SK-N-MC (cell line): Measurements from ENCODE around the gene SLC16A4.
A peak's percentile ranks its signal among the peaks of the same experiment; 100 is the strongest.
"Not testable (repeated sequence)": the region's sequence is repeated elsewhere in the genome, so short reads cannot be mapped to it uniquely, and the experiment has no call there.

ENCODE experiments used
- DNase-seq: peaks from one replicate; pipeline ENCODE4 v3.0.0-alpha.2; 2011; ENCODE audit warnings: low read depth, low spot score
- H3K27ac ChIP-seq: fragments of 200-600 bp; sonication (generic); 2 replicates; pipeline ENCODE4 v1.5.1; 2016; ENCODE audit warnings: mixed run types
- H3K36me3 ChIP-seq: fragments of 200-600 bp; sonication (generic); 2 replicates; pipeline ENCODE4 v1.6.1; 2017; ENCODE audit warnings: antibody characterized with exemption, low read length, mixed read lengths; ENCODE audit not compliant: insufficient read depth
- H3K4me3 ChIP-seq: fragments of 200-600 bp; sonication (generic); 2 replicates; pipeline ENCODE4 v1.5.1; 2016
- H3K9ac ChIP-seq: fragments of 200-600 bp; sonication (generic); 2 replicates; pipeline ENCODE4 v1.8.0; 2017; ENCODE audit warnings: mixed run types, mixed read lengths; ENCODE audit not compliant: insufficient read length
- H3K9me3 ChIP-seq: fragments of 200-600 bp; sonication (generic); 2 replicates; pipeline ENCODE4 v1.6.1; 2017; ENCODE audit warnings: low read depth, mild to moderate bottlenecking, antibody characterized with exemption, low read length, moderate library complexity, mixed read lengths
- EZH2 ChIP-seq: fragments of 200-600 bp; sonication (generic); IDR thresholded peaks from one replicate; pipeline ENCODE4 v1.6.1; 2017; ENCODE audit warnings: antibody characterized with exemption
- FOXP2 ChIP-seq: optimal IDR thresholded peaks from 2 replicates; pipeline ENCODE3; 2011; ENCODE audit warnings: mild to moderate bottlenecking, moderate library complexity; ENCODE audit not compliant: insufficient read depth; ENCODE audit errors: extremely low read length, control extremely low read depth
- POLR2AphosphoS5 ChIP-seq: IDR thresholded peaks from 2 replicates; pipeline ENCODE4 v1.6.1; 2012; ENCODE audit warnings: mild to moderate bottlenecking, low read depth, low read length, borderline replicate concordance

The SLC16A4 gene

DNA sequence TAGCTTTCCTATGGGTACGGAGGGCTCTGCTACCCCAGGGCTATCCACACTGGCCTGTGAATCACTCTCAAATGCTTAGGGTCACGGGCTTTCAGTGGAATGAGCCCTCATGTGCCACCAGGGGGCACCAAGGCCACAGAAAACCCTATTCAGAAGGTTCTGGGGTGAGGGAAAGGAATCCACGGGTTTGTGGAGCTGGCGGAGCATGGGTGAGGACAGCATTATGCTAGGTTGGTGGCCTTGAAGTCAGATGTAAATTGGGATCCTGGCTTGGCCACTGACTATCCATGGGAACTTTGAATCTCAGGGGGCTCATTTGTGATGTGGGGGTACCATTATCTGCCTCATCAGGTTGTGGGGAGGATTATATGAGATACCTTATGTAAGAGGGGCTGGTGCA is 21.8 kb upstream of the SLC16A4 start:
- H3K9me3 ChIP-seq: no peaks in the 10 kb centered on the region
- H3K9ac ChIP-seq: no peak overlapping the region
- no peaks in the 10 kb centered on the region for H3K36me3 ChIP-seq
- no peak overlapping the region for H3K27ac ChIP-seq
- TF ChIP-seq FOXP2 (no peak), POLR2AphosphoS5 (no peak), EZH2 (no peak)
- no peak overlapping the region for H3K4me3 ChIP-seq
- no peak for DNase-seq

DNA sequence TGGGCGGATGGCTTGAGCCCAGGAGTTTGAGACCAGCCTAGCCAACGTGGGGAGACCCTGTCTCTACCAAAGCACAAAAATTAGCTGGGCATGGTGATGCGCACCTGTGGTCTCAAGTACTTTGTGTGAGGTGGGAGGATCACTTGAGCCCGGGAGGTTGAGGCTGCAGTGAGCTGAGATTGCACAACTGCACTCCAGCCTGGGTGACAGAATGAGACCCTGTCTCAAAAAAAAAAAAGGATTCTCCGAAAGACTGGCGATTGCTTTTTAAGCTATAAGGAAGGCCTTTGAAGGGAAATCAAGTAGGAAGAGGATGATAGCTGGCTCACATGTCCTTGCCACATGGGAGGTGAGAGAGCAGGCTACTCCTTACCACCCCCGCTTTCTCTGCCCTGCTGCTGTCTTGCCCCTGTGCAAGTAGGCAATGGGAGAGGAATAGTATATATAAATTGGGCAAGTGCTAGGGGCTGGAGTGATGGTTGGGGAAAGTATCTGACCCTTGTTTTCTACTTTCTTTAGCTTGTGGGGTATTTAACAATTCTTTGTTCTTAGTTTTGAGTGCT is 20.4 kb upstream of the SLC16A4 start:
- no peak overlapping the region for H3K4me3 ChIP-seq
- DNase-seq: no peak
- no peaks in the 10 kb centered on the region for H3K9me3 ChIP-seq
- TF ChIP-seq FOXP2: no peak
- TF ChIP-seq EZH2: no peak
- no peak for TF ChIP-seq POLR2AphosphoS5
- no peak overlapping the region for H3K9ac ChIP-seq
- H3K27ac ChIP-seq: no peak overlapping the region
- no peaks in the 10 kb centered on the region for H3K36me3 ChIP-seq

DNA sequence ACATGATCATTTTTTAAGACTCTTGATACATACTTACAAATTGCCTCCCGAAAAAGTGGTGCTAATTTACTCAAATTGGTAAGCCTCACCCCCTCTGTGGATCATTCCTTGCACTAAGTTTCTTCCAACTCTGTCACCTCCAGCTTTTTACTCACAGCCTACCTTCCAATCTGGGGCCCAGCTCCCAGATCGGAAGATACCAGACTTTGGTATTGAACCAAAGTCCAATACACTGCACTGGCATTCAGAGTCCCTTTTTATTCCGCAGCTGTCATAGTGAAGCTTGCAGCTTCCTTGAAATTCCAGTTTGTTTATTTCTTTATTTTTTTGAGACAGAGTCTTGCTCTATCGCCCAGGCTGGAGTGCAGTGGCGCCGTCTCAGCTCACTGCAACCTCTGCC is 18.5 kb upstream of the SLC16A4 start:
- Histone ChIP-seq H3K36me3 (peaks cover 10% of the 10 kb centered on the region), H3K4me3 (no peak overlapping the region), H3K9ac (no peak overlapping the region), H3K9me3 (no peaks in the 10 kb centered on the region), H3K27ac (no peak overlapping the region)
- DNase-seq: no peak
- TF ChIP-seq POLR2AphosphoS5 (no peak), EZH2 (no peak)

DNA sequence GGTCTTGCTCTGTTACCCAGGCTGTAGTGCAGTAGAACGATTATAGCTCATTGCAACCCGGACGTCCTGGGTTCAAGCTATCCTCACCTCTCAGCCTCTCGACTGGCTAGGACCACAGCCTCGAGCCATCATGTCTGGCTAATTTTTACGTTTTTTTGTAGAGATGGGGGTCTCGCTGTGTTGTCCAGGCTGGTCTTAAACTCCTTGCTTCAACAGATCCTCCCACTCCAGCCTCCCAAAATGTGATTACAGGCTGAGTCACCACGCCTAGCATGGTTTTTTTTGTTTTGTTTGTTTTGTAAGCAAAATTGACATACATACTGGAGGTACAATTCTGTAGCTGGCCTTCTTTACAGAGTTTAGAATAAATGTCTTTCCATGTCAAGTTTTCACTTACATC is 17.7 kb upstream of the SLC16A4 start:
- no peak overlapping the region for H3K27ac ChIP-seq
- H3K9ac ChIP-seq: no peak overlapping the region
- peaks cover 18% of the 10 kb centered on the region for H3K36me3 ChIP-seq
- no peak for DNase-seq
- TF ChIP-seq EZH2 (no peak), FOXP2 (no peak), POLR2AphosphoS5 (no peak)
- peak overlapping the region; percentile 89 for H3K4me3 ChIP-seq
- no peaks in the 10 kb centered on the region for H3K9me3 ChIP-seq

DNA sequence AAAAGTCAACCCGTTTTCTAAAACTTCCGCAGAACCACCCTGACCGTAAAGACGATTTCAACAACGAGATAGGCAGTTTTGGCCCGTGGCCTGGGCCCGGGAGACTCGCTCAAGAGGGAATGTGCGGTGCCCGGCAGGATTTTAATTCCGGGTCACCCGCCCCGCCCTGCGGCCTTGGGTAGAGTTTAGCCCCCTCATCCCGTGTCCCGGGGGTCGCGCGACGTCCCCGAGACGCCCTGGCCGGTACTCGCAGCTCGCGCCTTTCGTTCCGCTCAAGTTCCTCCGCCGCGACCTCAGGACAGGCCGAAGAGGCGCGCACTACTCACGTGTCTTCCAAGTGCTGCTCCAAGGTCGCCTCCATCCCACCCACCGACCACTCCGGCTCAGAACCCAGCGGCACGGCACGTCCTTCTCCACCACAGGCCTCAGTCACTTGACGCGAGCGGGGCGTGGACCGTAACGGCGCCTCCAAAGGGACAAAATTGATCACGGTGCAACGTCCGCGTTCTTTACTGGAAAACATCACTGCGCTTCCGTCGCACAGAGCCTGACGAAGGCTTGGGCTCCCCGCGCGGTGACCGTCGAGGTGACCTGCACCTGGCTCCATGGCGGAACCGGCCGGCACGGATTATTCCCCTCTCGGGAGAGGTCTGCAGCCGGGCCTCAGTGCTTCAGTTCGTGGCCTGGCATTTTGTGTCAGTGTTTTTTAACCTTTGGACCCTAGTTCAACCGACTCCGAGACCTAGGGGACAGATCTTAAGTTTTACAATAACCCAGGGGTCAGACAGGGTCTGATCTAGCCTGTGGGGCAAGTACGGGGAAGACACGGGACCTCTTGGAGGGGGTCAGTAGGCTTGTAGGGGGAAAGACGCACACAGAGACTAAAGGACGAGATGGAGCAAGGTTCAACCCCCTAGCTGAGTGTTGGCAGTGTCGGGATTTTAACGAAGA is 16.7 kb upstream of the SLC16A4 start, which contains the start of gene LAMTOR5:
LAMTOR5 (minus strand) TSS at position 435 of the 951 bp plus-strand sequence; CDS start at position 361, 74 bp downstream.
- no peaks in the 10 kb centered on the region for H3K9me3 ChIP-seq
- H3K4me3 ChIP-seq: peak within 1 kb of the TSS; percentile 89
- H3K9ac ChIP-seq: peak within 1 kb of the TSS; percentile 93
- H3K36me3 ChIP-seq: peaks cover 28% of the 10 kb centered on the region
- TF ChIP-seq EZH2 (no peak), POLR2AphosphoS5 (peak; percentile 97), FOXP2 (no peak)
- H3K27ac ChIP-seq: 0 out of 2 replicates have a peak within 1 kb of the TSS, but pooled peaks have one; percentile 39
- no peak for DNase-seq

DNA sequence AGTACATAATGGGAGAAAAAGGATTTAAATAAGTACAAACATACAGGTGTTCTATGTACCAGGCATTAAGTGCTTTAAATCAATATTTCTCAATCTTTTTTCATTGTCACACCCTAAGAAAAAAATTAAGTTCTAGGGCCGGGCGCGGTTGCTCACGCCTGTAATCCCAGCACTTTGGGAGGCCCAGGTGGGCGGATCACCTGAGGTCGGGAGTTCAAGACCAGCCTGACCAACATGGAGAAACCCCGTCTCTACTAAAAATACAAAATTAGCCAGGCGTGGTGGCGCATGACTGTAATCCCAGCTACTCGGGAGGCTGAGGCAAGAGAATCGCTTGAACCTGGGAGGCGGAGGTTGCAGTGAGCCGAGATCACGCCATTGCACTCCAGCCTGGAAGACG is 15.6 kb upstream of the SLC16A4 start:
- H3K27ac ChIP-seq: not testable (repeated sequence)

DNA sequence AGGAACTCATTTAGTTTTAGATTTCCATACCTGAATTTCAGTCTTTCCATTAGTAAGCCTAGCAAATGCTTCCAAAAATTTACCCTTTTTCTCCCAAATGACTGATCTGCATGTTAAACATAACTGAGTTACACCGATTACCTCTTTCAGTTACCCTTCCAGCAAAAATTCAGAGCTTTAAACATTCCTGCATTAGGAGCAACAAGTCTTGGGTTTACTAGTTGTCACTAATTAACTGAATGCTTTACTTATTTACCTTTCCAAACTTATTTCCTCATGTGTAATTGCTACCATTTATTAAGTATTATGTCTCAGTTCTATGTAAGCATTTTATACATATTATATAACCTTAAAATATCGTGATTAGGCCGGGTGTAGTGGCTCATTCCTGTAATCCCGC is 13.6 kb upstream of the SLC16A4 start:
- TF ChIP-seq EZH2 (no peak), POLR2AphosphoS5 (no peak), FOXP2 (no peak)
- Histone ChIP-seq H3K4me3 (no peak overlapping the region), H3K36me3 (peaks cover 53% of the 10 kb centered on the region), H3K27ac (no peak overlapping the region), H3K9me3 (no peaks in the 10 kb centered on the region), H3K9ac (no peak overlapping the region)
- DNase-seq: no peak

More for the DNA sequence above, 15.6 kb upstream of the SLC16A4 start:
- H3K9me3 ChIP-seq, DNase-seq: not testable (repeated sequence)
- Histone ChIP-seq H3K4me3 (peak overlapping the region; percentile 89), H3K36me3 (peaks cover 37% of the 10 kb centered on the region), H3K9ac (peak overlapping the region; percentile 93)

DNA sequence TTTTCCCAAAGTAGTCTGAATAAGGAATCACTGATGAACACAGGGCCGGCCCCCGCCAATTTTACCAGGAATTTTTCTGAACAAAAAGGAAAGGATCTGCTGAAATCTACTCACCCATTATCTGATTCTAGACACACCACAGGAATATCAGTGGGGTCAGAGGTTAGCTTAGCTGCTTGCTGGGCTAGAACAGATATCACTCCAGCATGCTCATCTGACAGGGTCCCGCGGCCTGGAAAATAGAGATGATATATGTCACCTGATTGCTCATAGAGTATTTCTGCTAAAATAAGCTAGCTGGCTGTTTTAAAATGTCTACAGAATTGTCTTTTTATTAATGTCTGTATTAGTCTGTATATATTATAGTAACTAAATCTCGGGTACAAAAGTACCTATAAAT is 13.0 kb upstream of the SLC16A4 start:
- H3K9me3 ChIP-seq: no peaks in the 10 kb centered on the region
- H3K36me3 ChIP-seq: peaks cover 53% of the 10 kb centered on the region
- TF ChIP-seq FOXP2: no peak
- no peak for TF ChIP-seq EZH2
- TF ChIP-seq POLR2AphosphoS5: no peak
- DNase-seq: no peak
- H3K4me3 ChIP-seq: no peak overlapping the region
- H3K9ac ChIP-seq: no peak overlapping the region
- no peak overlapping the region for H3K27ac ChIP-seq

DNA sequence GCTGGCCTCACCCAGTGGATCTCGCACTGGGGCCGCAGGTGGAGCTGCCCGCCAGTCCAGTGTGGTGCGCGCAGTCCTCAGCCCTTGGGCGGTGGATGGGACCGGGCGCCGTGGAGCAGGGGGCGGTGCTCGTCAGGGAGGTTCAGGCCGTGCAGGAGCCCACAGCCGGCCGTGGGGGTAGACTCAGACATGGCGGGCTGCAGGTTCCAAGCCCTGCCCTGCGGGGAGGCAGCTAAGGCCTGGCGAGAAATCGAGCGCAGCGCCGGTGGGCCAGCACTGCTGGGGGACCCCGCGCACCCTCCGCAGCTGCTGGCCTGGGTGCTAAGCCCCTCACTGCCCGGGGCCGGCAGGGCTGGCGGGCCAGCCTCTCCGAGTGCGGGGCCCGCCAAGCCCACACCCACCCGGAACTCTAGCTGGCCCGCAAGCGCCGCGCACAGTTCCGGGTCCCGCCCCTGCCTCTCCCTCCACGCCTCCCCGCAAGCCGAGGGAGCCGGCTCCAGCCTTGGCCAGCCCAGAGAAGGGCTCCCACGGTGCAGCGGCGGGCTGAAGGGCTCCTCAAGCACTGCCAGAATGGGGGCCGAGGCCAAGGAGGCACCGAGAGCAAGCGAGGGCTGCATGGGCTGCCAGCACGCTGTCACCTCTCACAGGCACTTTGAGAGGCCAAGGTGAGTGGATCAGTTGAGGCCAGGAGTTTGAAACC is 5.6 kb upstream of the SLC16A4 start:
- not testable (repeated sequence) for H3K4me3 ChIP-seq, H3K27ac ChIP-seq, H3K9ac ChIP-seq, DNase-seq, H3K9me3 ChIP-seq
- H3K36me3 ChIP-seq: peaks cover 21% of the 10 kb centered on the region
